GM19193 (cell line): ENCODE data around the gene TYRP1.

ENCODE experiments used
- POLR2A ChIP-seq: IDR thresholded peaks from 4 replicates; pipeline ENCODE4 v1.6.1; 2011; ENCODE audit not compliant: insufficient read depth, insufficient read length; ENCODE audit errors: extremely low read depth

TYRP1 gene

GRCh38 chr9:12689233-12689632 lies 4.0 kb upstream of the TYRP1 start:
- TF ChIP-seq POLR2A = no peak

GRCh38 chr9:12694013-12694412 lies 828 bp downstream of the TYRP1 start:
- TF ChIP-seq POLR2A = no peak

- no peak for TF ChIP-seq POLR2A
These were observed 2.3 kb downstream of the TYRP1 start for GRCh38 chr9:12695474-12695873.

GRCh38 chr9:12696931-12697622 lies 3.9 kb downstream of the TYRP1 start:
- TF ChIP-seq POLR2A = no peak

GRCh38 chr9:12697719-12698118 lies 4.5 kb downstream of the TYRP1 start:
- TF ChIP-seq POLR2A = no peak

GRCh38 chr9:12698266-12698665 lies 5.1 kb downstream of the TYRP1 start:
- no peak for TF ChIP-seq POLR2A

GRCh38 chr9:12698986-12699385 lies 5.8 kb downstream of the TYRP1 start:
- TF ChIP-seq POLR2A = no peak

GRCh38 chr9:12699529-12699928 lies 6.3 kb downstream of the TYRP1 start:
- no peak for TF ChIP-seq POLR2A

- TF ChIP-seq POLR2A = no peak
These were observed 7.9 kb downstream of the TYRP1 start for GRCh38 chr9:12701126-12701525.

- TF ChIP-seq POLR2A = no peak
These were observed 9.1 kb downstream of the TYRP1 start for GRCh38 chr9:12702160-12702758.

- TF ChIP-seq POLR2A = no peak
These were observed 10.8 kb downstream of the TYRP1 start for GRCh38 chr9:12703996-12704395.

- no peak for TF ChIP-seq POLR2A
These were observed 12.7 kb downstream of the TYRP1 start for GRCh38 chr9:12705738-12706391.

- no peak for TF ChIP-seq POLR2A
These were observed 15.5 kb downstream of the TYRP1 start for GRCh38 chr9:12708562-12709298.

GRCh38 chr9:12712532-12712931 lies 19.3 kb downstream of the TYRP1 start:
- TF ChIP-seq POLR2A = no peak

- no peak for TF ChIP-seq POLR2A
These were observed 22.1 kb downstream of the TYRP1 start for GRCh38 chr9:12715268-12715667.

- no peak for TF ChIP-seq POLR2A
These were observed 23.8 kb downstream of the TYRP1 start for GRCh38 chr9:12716823-12717600.

- no peak for TF ChIP-seq POLR2A
These were observed 24.7 kb downstream of the TYRP1 start for GRCh38 chr9:12717907-12718306.
